ENCODE results near the gene SRGAP2C.
"Not testable (repeated sequence)": the region's sequence is repeated elsewhere in the genome, so short reads cannot be mapped to it uniquely, and the experiment has no call there.

GRCh38 chr1:121224714-121225113 lies 39.9 kb downstream of the SRGAP2C start:
- not testable (repeated sequence) for TF ChIP-seq CTCF (IDR thresholded peaks at IDR 0.05); MAX (IDR thresholded peaks at IDR 0.05; ENCODE audit: low read depth); MEF2A (IDR thresholded peaks at IDR 0.05; ENCODE audit: borderline replicate concordance, low read depth); EZH2phosphoT487 (IDR thresholded peaks at IDR 0.05; ENCODE audit: borderline replicate concordance, low read depth)
